DND-41 (cell line): ENCODE data around the gene GATD1.
A peak's percentile ranks its signal among the peaks of the same experiment; 100 is the strongest.

Experiments used
- ATAC-seq: fragments of 200-7000 bp; cut with Tn5 transposase; 3 replicates; pipeline ENCODE4 v1.9.1; 2021; ENCODE audit warnings: low read depth; ENCODE audit not compliant: insufficient read depth
- DNase-seq: peaks from one replicate; pipeline ENCODE4 v3.0.0-alpha.2; 2020
- H2AFZ ChIP-seq: 2 replicates; pipeline ENCODE4 v1.6.0; 2012; ENCODE audit warnings: low read depth, low read length
- H3K27ac ChIP-seq: 2 replicates; pipeline ENCODE4 v1.5.1; 2012; ENCODE audit warnings: low read length, inconsistent platforms
- H3K27me3 ChIP-seq: fragments of 200-600 bp; sonication (generic); 2 replicates; pipeline ENCODE4 v1.6.0; 2012; ENCODE audit warnings: low read length, mild to moderate bottlenecking, inconsistent platforms; ENCODE audit not compliant: insufficient read depth, poor library complexity
- H3K36me3 ChIP-seq: 2 replicates; pipeline ENCODE4 v1.5.1; 2012; ENCODE audit warnings: low read length, inconsistent platforms; ENCODE audit not compliant: insufficient read depth
- H3K4me1 ChIP-seq: 2 replicates; pipeline ENCODE4 v1.5.1; 2012; ENCODE audit warnings: mild to moderate bottlenecking, low read length; ENCODE audit not compliant: insufficient read depth
- H3K4me2 ChIP-seq: 2 replicates; pipeline ENCODE4 v1.6.0; 2012; ENCODE audit warnings: mild to moderate bottlenecking, moderate library complexity, low read length, inconsistent platforms; ENCODE audit not compliant: insufficient read depth
- H3K4me3 ChIP-seq, 2 experiments: fragments of 200-600 bp in 1 of 2; shearing (Covaris generic) in 1 of 2; 2 replicates each; pipeline ENCODE4 v1.5.1; 2012 to 2016; ENCODE audit warnings: inconsistent platforms in 2 of 2, low read length in 2 of 2, mild to moderate bottlenecking in 2 of 2, low read depth in 1 of 2, moderate library complexity in 1 of 2
- H3K79me2 ChIP-seq: 2 replicates; pipeline ENCODE4 v1.6.0; 2012; ENCODE audit warnings: low read length, inconsistent platforms; ENCODE audit not compliant: insufficient read depth
- H3K9ac ChIP-seq: 2 replicates; pipeline ENCODE4 v1.6.0; 2012; ENCODE audit warnings: low read depth, mild to moderate bottlenecking, inconsistent platforms, low read length, moderate library complexity
- H3K9me3 ChIP-seq: 2 replicates; pipeline ENCODE4 v1.5.1; 2012; ENCODE audit warnings: low read length, moderate library complexity, mild to moderate bottlenecking, inconsistent platforms; ENCODE audit not compliant: insufficient read depth, severe bottlenecking
- H4K20me1 ChIP-seq: 2 replicates; pipeline ENCODE4 v1.6.0; 2012; ENCODE audit warnings: low read length; ENCODE audit not compliant: insufficient read depth
- EZH2 ChIP-seq: IDR thresholded peaks from 3 replicates; pipeline ENCODE4 v1.6.1; 2012; ENCODE audit warnings: borderline replicate concordance, low read depth, mild to moderate bottlenecking, moderate library complexity, low read length, inconsistent platforms; ENCODE audit not compliant: severe bottlenecking
- TF ChIP-seq, protein P1 (sequence below): IDR thresholded peaks from 2 replicates; pipeline ENCODE4 v1.5.1; 2012; ENCODE audit warnings: borderline replicate concordance, low read length, moderate library complexity, mild to moderate bottlenecking; ENCODE audit not compliant: poor library complexity, severe bottlenecking; ENCODE audit errors: extremely low read depth

The GATD1 gene

DNA sequence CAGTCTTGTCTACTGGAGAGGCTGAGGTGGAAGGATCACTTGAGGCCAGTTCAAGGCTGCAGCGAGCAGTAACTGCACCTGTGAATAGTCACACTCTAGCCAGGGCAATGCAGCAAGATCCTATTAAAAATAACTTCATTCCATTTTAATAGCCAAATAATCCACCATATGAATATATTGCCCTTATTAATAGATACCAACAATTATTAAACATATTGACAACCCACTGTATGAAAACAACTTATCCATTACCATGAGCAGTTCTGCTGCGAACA is 10.4 kb downstream of the GATD1 start:
- H2AFZ ChIP-seq, result no peak overlapping the region
- no peaks in the 10 kb centered on the region for H3K27me3 ChIP-seq
- TF ChIP-seq EZH2, result no peak
- TF ChIP-seq, protein P1, sequence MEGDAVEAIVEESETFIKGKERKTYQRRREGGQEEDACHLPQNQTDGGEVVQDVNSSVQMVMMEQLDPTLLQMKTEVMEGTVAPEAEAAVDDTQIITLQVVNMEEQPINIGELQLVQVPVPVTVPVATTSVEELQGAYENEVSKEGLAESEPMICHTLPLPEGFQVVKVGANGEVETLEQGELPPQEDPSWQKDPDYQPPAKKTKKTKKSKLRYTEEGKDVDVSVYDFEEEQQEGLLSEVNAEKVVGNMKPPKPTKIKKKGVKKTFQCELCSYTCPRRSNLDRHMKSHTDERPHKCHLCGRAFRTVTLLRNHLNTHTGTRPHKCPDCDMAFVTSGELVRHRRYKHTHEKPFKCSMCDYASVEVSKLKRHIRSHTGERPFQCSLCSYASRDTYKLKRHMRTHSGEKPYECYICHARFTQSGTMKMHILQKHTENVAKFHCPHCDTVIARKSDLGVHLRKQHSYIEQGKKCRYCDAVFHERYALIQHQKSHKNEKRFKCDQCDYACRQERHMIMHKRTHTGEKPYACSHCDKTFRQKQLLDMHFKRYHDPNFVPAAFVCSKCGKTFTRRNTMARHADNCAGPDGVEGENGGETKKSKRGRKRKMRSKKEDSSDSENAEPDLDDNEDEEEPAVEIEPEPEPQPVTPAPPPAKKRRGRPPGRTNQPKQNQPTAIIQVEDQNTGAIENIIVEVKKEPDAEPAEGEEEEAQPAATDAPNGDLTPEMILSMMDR, result no peak
- H3K27ac ChIP-seq, result no peak overlapping the region
- H3K36me3 ChIP-seq, result peaks cover 81% of the 10 kb centered on the region
- H3K79me2 ChIP-seq, result peaks cover 12% of the 10 kb centered on the region
- H3K9ac ChIP-seq, result no peak overlapping the region
- H4K20me1 ChIP-seq, result peaks cover 65% of the 10 kb centered on the region
- H3K4me1 ChIP-seq, result no peaks in the 10 kb centered on the region
- no peak overlapping the region for H3K4me3 ChIP-seq
- ATAC-seq, result no peak
- DNase-seq, result no peak
- H3K4me2 ChIP-seq, result no peak overlapping the region
- H3K9me3 ChIP-seq, result no peaks in the 10 kb centered on the region

DNA sequence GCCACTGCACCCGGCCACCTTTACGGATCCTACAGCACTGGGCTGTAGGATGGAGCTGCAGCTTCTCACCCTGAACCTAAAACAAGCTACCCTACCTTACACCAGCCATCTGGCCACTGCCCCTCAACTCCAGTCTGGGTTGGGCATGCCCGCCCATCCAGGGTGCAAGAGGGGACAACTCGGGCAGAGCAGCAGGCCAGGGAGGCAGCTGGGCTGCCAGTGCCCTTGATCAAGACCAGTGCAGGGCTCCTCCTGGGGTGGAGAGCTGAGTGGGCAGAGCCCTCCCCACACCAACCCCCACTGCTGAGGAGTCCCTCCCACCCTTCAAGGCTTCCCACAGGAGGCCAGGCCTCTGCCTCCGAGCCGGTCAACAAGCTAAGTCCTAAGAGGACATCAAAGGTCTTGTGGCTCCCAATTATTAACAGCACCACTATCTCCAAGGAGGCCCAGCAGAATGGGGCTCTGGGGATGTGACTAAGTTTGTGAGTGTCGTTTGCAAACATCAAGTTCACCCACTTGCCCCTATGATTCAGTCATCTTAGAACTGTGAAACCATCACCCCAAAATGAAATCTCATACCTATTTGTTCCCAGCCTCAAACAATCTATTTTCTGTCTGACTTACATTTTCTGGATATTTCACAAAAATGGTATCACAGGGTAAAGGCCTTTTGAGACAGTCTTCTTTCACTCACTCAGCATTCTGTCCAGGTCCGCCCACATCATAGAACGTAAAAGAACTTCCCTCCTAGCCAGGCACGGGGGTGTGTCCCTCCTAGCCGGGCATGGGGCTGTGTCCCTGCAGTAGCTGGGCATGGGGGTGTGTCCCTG is 11.0 kb downstream of the GATD1 start:
- no peak overlapping the region for H3K9ac ChIP-seq
- H3K27ac ChIP-seq, result no peak overlapping the region
- TF ChIP-seq, protein P1, result no peak
- TF ChIP-seq EZH2, result no peak
- DNase-seq (no peak), ATAC-seq (no peak)
- H4K20me1 ChIP-seq, result peaks cover 60% of the 10 kb centered on the region
- peaks cover 81% of the 10 kb centered on the region for H3K36me3 ChIP-seq
- no peaks in the 10 kb centered on the region for H3K4me1 ChIP-seq
- no peaks in the 10 kb centered on the region for H3K27me3 ChIP-seq
- no peak overlapping the region for H3K4me3 ChIP-seq
- peaks cover 7% of the 10 kb centered on the region for H3K79me2 ChIP-seq
- H3K4me2 ChIP-seq, result no peak overlapping the region
- H3K9me3 ChIP-seq, result no peaks in the 10 kb centered on the region
- no peak overlapping the region for H2AFZ ChIP-seq

DNA sequence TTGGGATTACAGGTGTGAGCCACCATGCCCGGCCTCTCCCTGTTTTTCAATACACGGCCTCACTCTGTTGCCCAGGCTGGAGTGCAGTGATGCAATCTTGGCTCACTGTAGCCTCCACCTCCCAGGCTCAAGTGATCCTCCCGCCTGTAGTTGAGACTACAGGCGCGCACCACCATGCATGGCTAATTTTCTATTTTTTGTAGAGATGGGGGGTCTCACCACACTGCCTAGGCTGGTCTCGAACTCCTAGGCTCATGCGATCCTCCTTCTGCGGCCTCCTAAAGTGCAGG is 11.5 kb downstream of the GATD1 start:
- H3K36me3 ChIP-seq, result peaks cover 81% of the 10 kb centered on the region
- H3K9me3 ChIP-seq, result no peaks in the 10 kb centered on the region
- peaks cover 4% of the 10 kb centered on the region for H3K79me2 ChIP-seq
- DNase-seq, result no peak
- no peak overlapping the region for H3K4me2 ChIP-seq
- H3K4me3 ChIP-seq, result no peak overlapping the region
- no peak for ATAC-seq
- no peaks in the 10 kb centered on the region for H3K4me1 ChIP-seq
- H3K27ac ChIP-seq, result no peak overlapping the region
- H3K27me3 ChIP-seq, result no peaks in the 10 kb centered on the region
- H2AFZ ChIP-seq, result no peak overlapping the region
- peaks cover 54% of the 10 kb centered on the region for H4K20me1 ChIP-seq
- TF ChIP-seq, protein P1, result no peak
- no peak for TF ChIP-seq EZH2
- H3K9ac ChIP-seq, result no peak overlapping the region

DNA sequence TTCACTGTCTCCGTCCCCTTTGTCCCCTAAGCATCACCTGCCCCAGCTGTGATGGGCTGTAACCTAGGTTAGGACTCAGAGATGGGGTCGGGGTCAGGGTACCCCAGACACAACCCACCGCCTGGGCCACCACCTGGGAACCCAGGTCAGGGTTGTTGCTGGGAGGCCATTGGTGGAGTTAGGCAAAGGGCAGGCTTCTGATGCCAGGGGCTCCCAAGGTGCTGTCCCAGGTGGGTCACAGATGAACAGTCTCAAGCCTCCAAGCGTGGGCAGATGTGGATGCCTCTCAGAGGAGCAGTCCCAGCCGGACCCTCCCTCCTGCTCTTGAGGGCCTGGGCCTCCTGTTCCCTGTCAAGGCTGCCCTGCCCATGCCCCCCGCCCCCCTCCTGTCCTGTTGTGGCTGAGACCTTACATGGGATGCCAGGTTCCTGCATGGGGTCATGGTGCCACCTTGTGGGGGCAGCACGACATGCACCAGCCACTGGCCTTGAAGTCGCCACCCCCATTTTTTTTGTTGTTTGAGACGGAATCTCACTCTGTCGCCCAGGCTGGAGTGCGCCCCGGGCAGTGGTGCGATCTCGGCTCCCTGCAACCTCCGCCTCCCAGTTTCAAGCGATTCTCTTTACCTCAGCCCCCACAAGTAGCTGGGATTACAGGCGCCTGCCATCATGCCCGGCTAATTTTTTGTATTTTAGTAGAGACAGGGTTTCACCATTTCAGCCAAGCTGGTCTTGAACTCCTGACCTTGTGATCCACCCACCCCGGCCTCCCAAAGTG is 12.1 kb downstream of the GATD1 start:
- H3K9ac ChIP-seq, result no peak overlapping the region
- H2AFZ ChIP-seq, result no peak overlapping the region
- H3K27me3 ChIP-seq, result no peaks in the 10 kb centered on the region
- H3K9me3 ChIP-seq, result no peaks in the 10 kb centered on the region
- TF ChIP-seq, protein P1, result peak; percentile 84
- TF ChIP-seq EZH2, result no peak
- H4K20me1 ChIP-seq, result peaks cover 49% of the 10 kb centered on the region
- ATAC-seq (peak; percentile 73), DNase-seq (peak; percentile 73)
- H3K4me2 ChIP-seq, result no peak overlapping the region
- H3K79me2 ChIP-seq, result no peaks in the 10 kb centered on the region; the same call in 1 of the 2 replicates
- no peak overlapping the region for H3K4me3 ChIP-seq
- H3K36me3 ChIP-seq, result peaks cover 78% of the 10 kb centered on the region
- H3K27ac ChIP-seq, result no peak overlapping the region
- no peaks in the 10 kb centered on the region for H3K4me1 ChIP-seq
